ENCODE results near the gene SCML1. TPM values are rescaled to one million over a fixed set of nuclear protein-coding genes. Genes with fewer than 3 reads are reported as not detected.

SCML1 gene, protein sequence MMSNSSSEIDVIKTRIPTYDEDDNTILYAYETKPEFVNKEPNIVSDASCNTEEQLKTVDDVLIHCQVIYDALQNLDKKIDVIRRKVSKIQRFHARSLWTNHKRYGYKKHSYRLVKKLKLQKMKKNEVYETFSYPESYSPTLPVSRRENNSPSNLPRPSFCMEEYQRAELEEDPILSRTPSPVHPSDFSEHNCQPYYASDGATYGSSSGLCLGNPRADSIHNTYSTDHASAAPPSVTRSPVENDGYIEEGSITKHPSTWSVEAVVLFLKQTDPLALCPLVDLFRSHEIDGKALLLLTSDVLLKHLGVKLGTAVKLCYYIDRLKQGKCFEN
- 7.0 and 8.2 TPM in 2 replicates for total RNA-seq
- long read RNA-seq, full-length matches to known transcripts, result 23 of 47 reads
- long read RNA-seq, partial matches to known transcripts, result 0 of 47 reads
- long read RNA-seq, other reads (novel, unspliced or antisense), result 24 of 47 reads

DNA sequence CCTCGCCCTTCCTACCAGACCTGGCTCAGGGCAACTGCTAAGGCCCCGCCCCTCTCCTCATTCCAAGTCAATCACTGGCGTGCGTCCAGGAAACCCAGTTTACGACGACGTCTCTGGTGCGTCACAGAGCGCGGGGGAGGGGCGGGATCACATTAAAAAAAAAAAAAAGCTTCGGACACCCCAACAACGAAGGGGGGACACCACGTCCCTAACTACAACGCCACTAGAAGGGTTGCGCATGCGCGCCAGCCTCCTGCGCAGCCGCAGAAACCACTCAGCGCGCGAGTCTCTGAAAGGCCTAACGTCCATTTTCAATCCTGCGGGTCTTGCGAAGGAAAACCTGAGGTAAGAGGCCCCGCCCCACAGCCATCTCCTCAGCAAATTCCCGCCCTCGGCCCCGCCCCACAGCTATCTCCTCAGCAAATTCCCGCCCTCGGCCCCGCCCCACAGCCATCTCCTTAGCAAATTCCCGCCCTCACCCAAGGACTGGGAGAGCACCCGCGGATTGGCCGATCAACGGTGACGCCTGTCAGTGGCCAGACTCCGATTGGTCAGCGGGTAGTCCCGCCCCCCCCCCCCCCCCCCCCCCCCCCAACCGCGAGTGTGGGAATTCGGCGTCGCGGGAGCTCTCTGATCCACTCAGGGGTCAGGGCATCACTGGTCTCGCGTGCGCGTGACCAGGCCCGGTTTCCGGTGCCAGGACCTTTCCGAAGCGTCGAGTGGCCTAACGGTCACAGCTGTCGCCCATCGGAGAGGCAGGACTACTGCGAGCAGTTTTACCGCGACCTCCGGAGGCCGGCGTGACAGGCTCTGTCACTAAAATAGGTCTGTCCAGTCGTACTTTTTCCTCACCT is at the start of gene SCML1:
TSS of gene SCML1 (plus strand) at position 638 of the 854 bp plus-strand sequence. CDS start 6,694 bp downstream, outside the sequence.
- Mint-ChIP-seq H3K4me1 (ENCODE audit: unreplicated experiment) (peaks cover 9% of the 10 kb centered on the region), H3K4me3 (ENCODE audit: unreplicated experiment) (peak within 1 kb of the TSS; percentile 87), H3K9me3 (ENCODE audit: unreplicated experiment) (no peaks in the 10 kb centered on the region)

DNA sequence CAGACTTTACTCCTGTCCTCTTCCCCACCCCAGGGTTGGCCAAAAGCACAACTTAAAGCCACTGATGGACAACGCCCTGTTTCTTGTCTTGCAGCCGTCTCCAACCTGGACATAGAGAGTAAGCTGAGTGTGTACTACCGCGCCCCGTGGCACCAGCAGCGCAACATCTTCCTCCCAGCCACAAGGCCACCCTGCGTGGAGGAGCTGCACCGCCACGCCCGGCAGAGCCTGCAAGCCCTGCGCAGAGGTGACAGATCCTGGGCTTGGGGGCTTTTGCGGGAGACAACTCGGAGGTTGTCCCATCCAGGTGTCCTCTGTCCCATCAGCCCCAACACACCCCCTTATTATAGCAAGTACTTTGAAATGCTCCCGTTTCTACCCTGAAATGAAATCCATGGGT is 49.6 kb upstream of the SCML1 start:
- TF ChIP-seq, protein P1, sequence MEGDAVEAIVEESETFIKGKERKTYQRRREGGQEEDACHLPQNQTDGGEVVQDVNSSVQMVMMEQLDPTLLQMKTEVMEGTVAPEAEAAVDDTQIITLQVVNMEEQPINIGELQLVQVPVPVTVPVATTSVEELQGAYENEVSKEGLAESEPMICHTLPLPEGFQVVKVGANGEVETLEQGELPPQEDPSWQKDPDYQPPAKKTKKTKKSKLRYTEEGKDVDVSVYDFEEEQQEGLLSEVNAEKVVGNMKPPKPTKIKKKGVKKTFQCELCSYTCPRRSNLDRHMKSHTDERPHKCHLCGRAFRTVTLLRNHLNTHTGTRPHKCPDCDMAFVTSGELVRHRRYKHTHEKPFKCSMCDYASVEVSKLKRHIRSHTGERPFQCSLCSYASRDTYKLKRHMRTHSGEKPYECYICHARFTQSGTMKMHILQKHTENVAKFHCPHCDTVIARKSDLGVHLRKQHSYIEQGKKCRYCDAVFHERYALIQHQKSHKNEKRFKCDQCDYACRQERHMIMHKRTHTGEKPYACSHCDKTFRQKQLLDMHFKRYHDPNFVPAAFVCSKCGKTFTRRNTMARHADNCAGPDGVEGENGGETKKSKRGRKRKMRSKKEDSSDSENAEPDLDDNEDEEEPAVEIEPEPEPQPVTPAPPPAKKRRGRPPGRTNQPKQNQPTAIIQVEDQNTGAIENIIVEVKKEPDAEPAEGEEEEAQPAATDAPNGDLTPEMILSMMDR (IDR thresholded peaks at IDR 0.05), result no peak
- no peak for DNase-seq (ENCODE audit: extremely low spot score, unreplicated experiment)
- Mint-ChIP-seq H3K4me1 (ENCODE audit: unreplicated experiment) (peaks cover 6% of the 10 kb centered on the region), H3K9me3 (ENCODE audit: unreplicated experiment) (no peaks in the 10 kb centered on the region), H3K27me3 (ENCODE audit: unreplicated experiment) (no peaks in the 10 kb centered on the region), H3K27ac (ENCODE audit: unreplicated experiment) (no peak overlapping the region), H3K36me3 (ENCODE audit: unreplicated experiment) (peaks cover 2% of the 10 kb centered on the region), H3K4me3 (ENCODE audit: unreplicated experiment) (no peak overlapping the region)

More for the DNA sequence above, at the start of gene SCML1:
- Mint-ChIP-seq H3K36me3 (ENCODE audit: unreplicated experiment) (no peaks in the 10 kb centered on the region), H3K27me3 (ENCODE audit: unreplicated experiment) (no peaks in the 10 kb centered on the region), H3K27ac (ENCODE audit: unreplicated experiment) (peak within 1 kb of the TSS; percentile 92)
- peak; percentile 98 for DNase-seq (ENCODE audit: extremely low spot score, unreplicated experiment)
- TF ChIP-seq, protein P1 (IDR thresholded peaks at IDR 0.05), result no peak

DNA sequence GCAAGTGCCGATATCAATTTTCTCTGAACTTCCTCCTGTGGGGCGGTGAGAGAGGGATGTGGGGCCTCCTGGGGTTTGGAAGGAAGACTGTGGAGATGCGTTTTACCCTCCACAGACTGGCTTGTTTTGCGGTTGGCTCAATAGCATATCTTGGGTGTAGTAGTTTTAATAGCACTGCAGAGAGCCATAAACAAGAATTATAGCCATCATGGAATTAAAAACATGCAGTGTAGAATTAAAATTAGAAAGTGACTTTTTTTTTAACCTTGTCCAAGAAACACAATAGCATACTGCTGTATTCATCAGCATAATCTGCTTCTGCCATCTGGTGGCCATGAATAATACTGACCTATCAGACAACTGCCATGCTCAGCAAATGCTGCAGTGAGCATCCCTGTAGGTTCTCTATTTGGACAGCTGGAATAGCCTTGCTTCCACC is 47.3 kb upstream of the SCML1 start:
- no peaks in the 10 kb centered on the region for H3K27me3 Mint-ChIP-seq (ENCODE audit: unreplicated experiment)
- TF ChIP-seq, protein P1 (IDR thresholded peaks at IDR 0.05), result peak; percentile 81
- no peak for DNase-seq (ENCODE audit: extremely low spot score, unreplicated experiment)
- peaks cover 2% of the 10 kb centered on the region for H3K36me3 Mint-ChIP-seq (ENCODE audit: unreplicated experiment)
- peaks cover 6% of the 10 kb centered on the region for H3K4me1 Mint-ChIP-seq (ENCODE audit: unreplicated experiment)
- H3K4me3 Mint-ChIP-seq (ENCODE audit: unreplicated experiment), result no peak overlapping the region
- no peaks in the 10 kb centered on the region for H3K9me3 Mint-ChIP-seq (ENCODE audit: unreplicated experiment)
- H3K27ac Mint-ChIP-seq (ENCODE audit: unreplicated experiment), result no peak overlapping the region

DNA sequence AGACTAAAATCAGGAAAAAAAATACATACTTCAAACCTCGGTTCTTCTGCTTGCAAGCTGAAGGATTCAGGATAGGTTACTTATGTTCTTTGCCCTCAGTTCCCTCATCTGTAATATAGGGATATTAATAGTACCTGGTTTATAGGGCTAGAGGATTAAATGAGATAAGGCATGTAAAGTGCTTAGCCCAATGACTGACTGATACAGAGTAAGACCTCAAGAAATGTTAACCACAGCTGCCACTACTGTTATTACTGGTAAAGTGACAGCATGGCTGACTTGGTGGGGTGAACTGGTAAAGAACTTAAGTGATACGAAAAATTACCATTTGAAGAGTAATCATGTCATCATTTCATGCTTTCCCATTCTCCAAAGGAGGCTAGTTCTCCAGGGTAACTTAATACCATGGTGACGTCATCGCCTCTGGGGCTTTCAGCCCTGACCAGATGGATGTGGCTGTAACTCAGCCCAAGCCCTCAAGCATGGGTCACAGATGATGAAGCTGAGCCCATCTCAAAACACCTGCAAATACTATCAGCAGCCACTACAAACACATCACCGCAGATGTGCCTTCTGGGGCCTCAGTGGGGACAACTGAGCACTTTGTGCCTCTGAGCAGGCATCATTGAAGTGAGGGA is 44.5 kb upstream of the SCML1 start:
- Mint-ChIP-seq H3K27ac (ENCODE audit: unreplicated experiment) (no peak overlapping the region), H3K4me3 (ENCODE audit: unreplicated experiment) (no peak overlapping the region), H3K36me3 (ENCODE audit: unreplicated experiment) (peaks cover 2% of the 10 kb centered on the region), H3K27me3 (ENCODE audit: unreplicated experiment) (no peaks in the 10 kb centered on the region), H3K9me3 (ENCODE audit: unreplicated experiment) (no peaks in the 10 kb centered on the region), H3K4me1 (ENCODE audit: unreplicated experiment) (peaks cover 6% of the 10 kb centered on the region)
- TF ChIP-seq, protein P1 (IDR thresholded peaks at IDR 0.05), result no peak
- no peak for DNase-seq (ENCODE audit: extremely low spot score, unreplicated experiment)

All from osteocyte (in vitro differentiated cells).